ENCODE results near the gene BBC3. TPM values are rescaled to one million over a fixed set of nuclear protein-coding genes. Genes with fewer than 3 reads are reported as not detected.

The BBC3 gene, protein sequence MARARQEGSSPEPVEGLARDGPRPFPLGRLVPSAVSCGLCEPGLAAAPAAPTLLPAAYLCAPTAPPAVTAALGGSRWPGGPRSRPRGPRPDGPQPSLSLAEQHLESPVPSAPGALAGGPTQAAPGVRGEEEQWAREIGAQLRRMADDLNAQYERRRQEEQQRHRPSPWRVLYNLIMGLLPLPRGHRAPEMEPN
- 6.3 and 8.5 TPM in 2 replicates for total RNA-seq

DNA sequence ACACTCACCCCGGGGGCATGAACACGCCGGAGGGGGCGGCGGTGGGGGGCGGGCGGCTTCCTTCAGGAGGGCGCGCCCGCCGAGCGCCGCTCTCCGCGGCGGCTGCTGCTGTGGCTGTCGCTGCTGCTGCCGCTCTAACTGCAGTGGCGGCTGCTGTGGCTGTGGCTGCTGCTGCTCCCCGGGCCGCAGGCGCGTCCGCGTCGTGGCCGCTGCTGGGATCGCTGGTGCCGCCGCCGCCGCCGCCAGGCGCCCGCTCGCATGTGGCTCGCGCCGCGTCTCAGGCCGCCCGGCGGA lies at the start of gene BBC3:
BBC3 (minus strand) TSS at position 279 of the 294 bp plus-strand sequence. CDS start 2,768 bp downstream, outside the sequence.

DNA sequence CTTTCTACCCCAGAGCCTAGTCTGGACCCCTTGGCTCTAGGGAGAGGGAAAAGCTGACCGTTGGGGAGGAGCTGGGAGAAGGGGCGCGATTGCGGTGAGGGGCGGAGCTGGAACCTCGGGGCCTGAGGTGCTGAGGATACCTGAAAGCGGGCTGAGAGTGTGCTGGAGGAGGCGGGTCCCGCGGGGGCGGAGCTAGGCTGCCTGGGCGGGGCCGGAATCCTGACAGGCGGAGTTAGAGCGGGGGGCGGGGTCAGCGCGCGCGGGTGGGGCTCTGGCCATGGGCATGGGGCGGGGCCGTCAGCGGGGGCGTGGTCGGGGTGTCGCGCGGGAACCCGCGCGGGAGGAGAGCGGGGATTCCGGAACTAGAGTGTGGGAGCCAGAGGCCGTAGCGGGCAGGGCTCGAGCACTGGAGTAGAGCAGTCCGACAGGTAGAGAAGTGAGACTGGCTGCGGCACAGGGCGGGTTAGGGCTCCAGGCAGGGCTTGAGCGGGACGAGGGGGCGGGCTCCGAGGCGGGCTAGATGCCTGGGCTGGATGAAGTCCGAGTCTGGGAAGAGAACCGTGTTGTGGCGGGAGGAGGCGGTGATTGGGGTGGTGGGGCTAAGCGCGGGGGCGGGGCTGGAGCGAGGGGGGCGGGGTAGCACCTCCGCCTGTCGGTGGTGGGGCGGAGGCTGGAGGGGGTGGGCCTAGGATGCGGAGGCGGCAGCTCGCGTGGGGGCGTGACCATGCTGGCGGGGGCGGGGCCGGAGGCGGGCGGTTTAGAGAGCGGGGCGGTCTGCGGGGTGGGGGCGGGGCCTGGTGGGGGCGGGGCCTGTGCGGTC lies 43.3 kb upstream of the BBC3 start, which contains the start of gene INAFM1:
INAFM1 (plus strand) TSS at position 815 of the 820 bp plus-strand sequence. CDS start 35 bp downstream, outside the sequence.

DNA sequence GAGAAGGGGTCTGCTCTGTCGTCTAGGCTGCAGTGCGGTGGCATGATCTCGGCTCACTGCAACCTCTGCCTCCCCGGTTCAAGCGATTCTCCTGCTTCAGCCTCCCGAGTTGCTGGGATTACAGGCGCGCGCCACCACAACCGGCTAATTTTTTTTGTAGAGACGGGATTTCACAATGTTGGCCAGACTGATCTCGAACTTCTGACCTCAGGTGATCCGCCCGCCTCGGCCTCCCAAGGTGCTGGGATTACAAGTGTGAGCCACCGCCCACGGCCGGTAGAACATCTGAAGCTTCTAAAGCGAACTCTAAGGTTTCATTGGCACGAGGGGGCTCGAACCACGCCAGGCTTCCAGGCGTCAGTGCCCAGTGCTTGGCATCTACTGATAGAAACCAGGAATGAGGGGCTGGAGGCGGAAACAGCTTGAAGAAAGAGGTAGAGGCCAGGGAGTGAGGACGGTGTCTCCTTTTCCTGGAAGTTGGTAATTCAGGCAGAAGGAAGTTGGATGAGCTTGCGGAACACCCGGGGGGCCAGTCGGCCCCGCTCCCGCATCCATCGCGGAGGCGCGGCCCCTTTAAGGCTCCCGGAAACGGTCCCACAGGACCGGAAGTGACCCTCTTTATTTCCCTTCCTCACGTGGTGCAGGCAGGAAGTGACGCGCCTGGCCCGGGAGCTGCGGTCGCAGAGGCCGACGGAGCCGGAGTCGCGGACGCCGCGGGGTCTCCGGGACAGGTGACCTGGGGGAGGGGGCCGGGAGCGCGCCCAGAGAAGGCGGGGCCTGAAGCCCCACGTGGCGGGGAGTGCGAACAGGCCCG lies 25.1 kb upstream of the BBC3 start, which contains the start of gene CCDC9:
CCDC9 (plus strand) TSS at position 647 of the 814 bp plus-strand sequence. CDS start 1,876 bp downstream, outside the sequence.

Other genes starting within 250 kb of the BBC3 start
- gene NPAS1, start 211.4 kb downstream of the BBC3 start, total RNA-seq: 0.12 and 0.13 TPM in 2 replicates
- 25.4 and 25.8 TPM in 2 replicates for gene TMEM160, start 182.6 kb downstream of the BBC3 start, total RNA-seq
- gene ZC3H4, start 117.4 kb downstream of the BBC3 start, total RNA-seq: 13.1 and 13.8 TPM in 2 replicates
- 155 and 177 TPM in 2 replicates for gene SAE1, start 100.4 kb downstream of the BBC3 start, total RNA-seq
- gene CCDC9, start 25.3 kb upstream of the BBC3 start, total RNA-seq: 11.0 and 11.2 TPM in 2 replicates
- gene INAFM1, start 43.7 kb upstream of the BBC3 start, total RNA-seq: 1.5 and 1.7 TPM in 2 replicates
- under 0.01 and 0.62 TPM in 2 replicates for gene C5AR1, start 78.7 kb upstream of the BBC3 start, total RNA-seq
- 0.53 and 1.1 TPM in 2 replicates for gene C5AR2, start 101.0 kb upstream of the BBC3 start, total RNA-seq
- 5.4 and 7.0 TPM in 2 replicates for gene DHX34, start 118.1 kb upstream of the BBC3 start, total RNA-seq
- 3.8 and 11.0 TPM in 2 replicates for gene MEIS3, start 188.3 kb upstream of the BBC3 start, total RNA-seq
- gene SLC8A2, start 240.7 kb upstream of the BBC3 start, total RNA-seq: 0.12 TPM in 1 of 2 replicates, not detected in the other